SU-DHL-6 (cell line): ENCODE results near the gene SLC36A3.

Experiments used
- CTCF ChIP-seq: fragments of 200-600 bp; sonication (generic); IDR thresholded peaks from one replicate; pipeline ENCODE4 v1.5.1; 2017; ENCODE audit warnings: antibody characterized with exemption, mild to moderate bottlenecking, low read length, moderate library complexity; ENCODE audit not compliant: insufficient read depth, poor library complexity, severe bottlenecking
- EZH2phosphoT487 ChIP-seq: fragments of 200-600 bp; sonication (generic), shearing (Covaris generic); conservative IDR thresholded peaks from 2 replicates; pipeline ENCODE4 v1.6.1; 2018; ENCODE audit warnings: mild to moderate bottlenecking, antibody characterized with exemption, low read length, moderate library complexity, mixed read lengths

DNA sequence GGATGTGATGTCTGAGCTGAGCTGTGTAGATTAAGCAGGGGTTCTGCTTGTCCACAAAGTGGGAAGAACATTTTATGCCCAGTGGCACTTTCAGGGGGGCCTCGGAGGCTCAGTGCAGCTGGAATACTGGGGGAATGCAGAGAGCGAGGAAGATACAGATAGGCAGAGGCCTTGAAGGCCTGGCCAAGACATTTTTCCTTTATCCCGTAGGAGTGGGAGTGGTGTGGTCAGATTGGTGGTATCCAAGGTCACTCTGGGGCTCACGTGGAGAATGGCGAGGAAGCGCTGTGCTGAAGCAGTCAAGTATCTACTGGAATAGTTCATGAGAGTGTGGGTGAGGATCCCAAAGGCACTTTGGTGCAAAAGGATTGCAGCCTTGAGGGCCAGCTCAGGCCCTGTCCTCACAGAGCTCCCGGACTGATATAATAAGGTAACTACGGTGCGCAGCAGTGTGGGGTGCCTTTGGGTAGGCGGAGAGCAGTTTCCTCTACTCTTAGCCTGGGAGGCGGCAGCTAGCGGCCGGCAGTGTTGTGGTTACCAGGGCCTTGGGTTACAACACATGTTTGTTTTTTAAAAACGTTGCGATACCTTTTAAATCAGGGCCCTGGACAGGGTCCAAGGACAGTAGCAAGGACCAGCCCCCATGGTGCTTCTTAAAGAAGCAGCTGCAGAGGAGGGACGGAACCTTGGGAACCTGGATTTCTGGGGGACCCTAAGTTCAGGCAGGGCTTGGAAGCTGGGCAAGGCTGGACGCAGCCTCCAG, 68.9 kb downstream of the SLC36A3 start:
- TF ChIP-seq CTCF (no peak), EZH2phosphoT487 (no peak)
